Measurements from ENCODE around the gene UCHL5.

Gene UCHL5

GRCh38 chr1:193104502-193104906 lies 45.3 kb upstream of the UCHL5 start:
- TF ChIP-seq REST (IDR thresholded peaks at IDR 0.05; ENCODE audit: low read depth) (no peak), NFIC (IDR thresholded peaks at IDR 0.05) (no peak), TEAD4 (IDR thresholded peaks at IDR 0.05) (0 out of 2 replicates have a peak, but pooled peaks have one; percentile 4)

- TF ChIP-seq NFIC (IDR thresholded peaks at IDR 0.05): no peak
- no peak for TF ChIP-seq TCF12 (IDR thresholded peaks at IDR 0.05; ENCODE audit: low read depth)
- TF ChIP-seq USF1 (IDR thresholded peaks at IDR 0.05): no peak
- TF ChIP-seq EP300 (IDR thresholded peaks at IDR 0.05; ENCODE audit: borderline replicate concordance): no peak
- no peak for TF ChIP-seq ZBTB7A (IDR thresholded peaks at IDR 0.05; ENCODE audit: low read depth)
- no peak for TF ChIP-seq TEAD4 (IDR thresholded peaks at IDR 0.05)
- no peak for TF ChIP-seq MAX (IDR thresholded peaks at IDR 0.05)
- no peak for TF ChIP-seq TAF1 (IDR thresholded peaks at IDR 0.05; ENCODE audit: low read depth)
- no peak for TF ChIP-seq CEBPB (IDR thresholded peaks at IDR 0.05)
- no peak for TF ChIP-seq EGR1 (IDR thresholded peaks at IDR 0.05)
- TF ChIP-seq REST (IDR thresholded peaks at IDR 0.05; ENCODE audit: low read depth): no peak
- no peak for TF ChIP-seq CREB1 (IDR thresholded peaks at IDR 0.05; ENCODE audit: low read depth)
- TF ChIP-seq RAD21 (IDR thresholded peaks at IDR 0.05; ENCODE audit: low read depth): no peak
- TF ChIP-seq YY1 (IDR thresholded peaks at IDR 0.05; ENCODE audit: low read depth): no peak
- no peak for TF ChIP-seq FOXM1 (IDR thresholded peaks at IDR 0.05; ENCODE audit: borderline replicate concordance, low read depth)
Observed at GRCh38 chr1:193103759-193104501, 44.8 kb upstream of the UCHL5 start.

GRCh38 chr1:193102662-193103061 lies 43.5 kb upstream of the UCHL5 start:
- TF ChIP-seq TAF1 (IDR thresholded peaks at IDR 0.05; ENCODE audit: low read depth) (no peak), TCF12 (IDR thresholded peaks at IDR 0.05; ENCODE audit: low read depth) (no peak), RAD21 (IDR thresholded peaks at IDR 0.05; ENCODE audit: low read depth) (no peak), EGR1 (IDR thresholded peaks at IDR 0.05) (no peak), ZBTB7A (IDR thresholded peaks at IDR 0.05; ENCODE audit: low read depth) (no peak), TEAD4 (IDR thresholded peaks at IDR 0.05) (no peak)

- TF ChIP-seq REST (IDR thresholded peaks at IDR 0.05; ENCODE audit: low read depth): no peak
- TF ChIP-seq EP300 (IDR thresholded peaks at IDR 0.05; ENCODE audit: borderline replicate concordance): no peak
- TF ChIP-seq TAF1 (IDR thresholded peaks at IDR 0.05; ENCODE audit: low read depth): no peak
- TF ChIP-seq TEAD4 (IDR thresholded peaks at IDR 0.05): no peak
- TF ChIP-seq USF1 (IDR thresholded peaks at IDR 0.05): no peak
- TF ChIP-seq ZBTB7A (IDR thresholded peaks at IDR 0.05; ENCODE audit: low read depth): no peak
- no peak for TF ChIP-seq NFIC (IDR thresholded peaks at IDR 0.05)
- no peak for TF ChIP-seq YY1 (IDR thresholded peaks at IDR 0.05; ENCODE audit: low read depth)
- TF ChIP-seq FOXM1 (IDR thresholded peaks at IDR 0.05; ENCODE audit: borderline replicate concordance, low read depth): no peak
- TF ChIP-seq EGR1 (IDR thresholded peaks at IDR 0.05): no peak
- no peak for TF ChIP-seq MAX (IDR thresholded peaks at IDR 0.05)
- TF ChIP-seq RAD21 (IDR thresholded peaks at IDR 0.05; ENCODE audit: low read depth): no peak
- no peak for TF ChIP-seq CREB1 (IDR thresholded peaks at IDR 0.05; ENCODE audit: low read depth)
Observed at GRCh38 chr1:193094112-193094511, 35.0 kb upstream of the UCHL5 start.
